ENCODE data around the gene BCAP31.
"Not testable (repeated sequence)": the region's sequence is repeated elsewhere in the genome, so short reads cannot be mapped to it uniquely, and the experiment has no call there.

- not testable (repeated sequence) for TF ChIP-seq CTCF, POLR2A (IDR thresholded peaks at IDR 0.05)
- peak in 1 of 2 donors; percentile 10 for TF ChIP-seq POLR2AphosphoS5 (IDR thresholded peaks at IDR 0.05; ENCODE audit: insufficient read depth in 1 of 2, low read depth in 1 of 2)
These were observed 19.5 kb upstream of the BCAP31 start for GRCh38 chrX:153743468-153744209.

All from vagina (tissue), 2 donors.